NCI-H1694 treated with DMSO at 0.1 percent for 48 hours (cell line): ENCODE results near the gene KIF25.
"Not testable (repeated sequence)": the region's sequence is repeated elsewhere in the genome, so short reads cannot be mapped to it uniquely, and the experiment has no call there.

Source experiments
- DNase-seq: peaks from one replicate; lab custom pipeline; 2025; lab: John Stamatoyannopoulos, UW

Gene KIF25

GRCh38 chr6:168067081-168067759, 69.7 kb downstream of the KIF25 start:
- no peak for DNase-seq

DNA sequence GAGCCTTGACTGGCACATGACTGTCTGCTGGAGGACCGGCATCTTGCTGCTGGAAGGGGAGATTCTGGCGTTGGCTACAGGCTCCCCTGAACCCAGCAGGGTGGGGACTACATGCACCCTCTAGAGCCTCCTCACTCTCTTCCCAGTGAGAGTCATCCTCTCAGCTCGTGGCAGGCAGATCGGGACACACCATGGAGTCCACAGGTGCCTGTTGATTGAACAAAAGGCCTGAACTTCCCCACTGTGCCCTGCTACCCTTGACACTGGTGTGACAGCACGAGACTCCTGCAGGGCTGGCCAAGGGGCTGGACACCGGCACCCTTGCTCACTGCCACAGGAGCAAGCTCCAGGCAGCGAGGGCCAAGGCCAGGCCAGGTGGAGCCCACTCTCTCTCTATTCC, 73.3 kb downstream of the KIF25 start:
- DNase-seq = no peak

GRCh38 chr6:168071620-168072019, 74.1 kb downstream of the KIF25 start:
- no peak for DNase-seq

DNA sequence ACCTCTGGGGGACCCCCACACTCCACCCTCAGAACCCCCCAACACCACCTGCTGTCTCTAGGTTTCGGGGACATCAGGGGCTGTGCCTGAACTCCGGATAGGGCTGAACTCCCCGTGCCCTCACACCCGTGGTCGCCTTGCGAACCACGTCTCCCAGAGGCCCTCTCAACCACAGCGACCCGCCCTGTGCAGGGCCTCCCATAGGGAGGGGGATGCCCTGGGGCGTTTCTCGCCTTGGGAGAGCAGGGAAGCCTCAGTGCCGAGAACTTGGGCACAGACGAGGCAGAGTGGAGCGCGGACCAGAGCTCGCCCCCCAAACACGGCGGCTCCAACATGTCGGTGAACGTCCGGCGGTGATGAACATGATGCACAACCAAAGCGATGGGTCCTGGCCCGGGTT, 74.8 kb downstream of the KIF25 start:
- DNase-seq = no peak

GRCh38 chr6:168072730-168073129, 75.3 kb downstream of the KIF25 start:
- DNase-seq = no peak

DNA sequence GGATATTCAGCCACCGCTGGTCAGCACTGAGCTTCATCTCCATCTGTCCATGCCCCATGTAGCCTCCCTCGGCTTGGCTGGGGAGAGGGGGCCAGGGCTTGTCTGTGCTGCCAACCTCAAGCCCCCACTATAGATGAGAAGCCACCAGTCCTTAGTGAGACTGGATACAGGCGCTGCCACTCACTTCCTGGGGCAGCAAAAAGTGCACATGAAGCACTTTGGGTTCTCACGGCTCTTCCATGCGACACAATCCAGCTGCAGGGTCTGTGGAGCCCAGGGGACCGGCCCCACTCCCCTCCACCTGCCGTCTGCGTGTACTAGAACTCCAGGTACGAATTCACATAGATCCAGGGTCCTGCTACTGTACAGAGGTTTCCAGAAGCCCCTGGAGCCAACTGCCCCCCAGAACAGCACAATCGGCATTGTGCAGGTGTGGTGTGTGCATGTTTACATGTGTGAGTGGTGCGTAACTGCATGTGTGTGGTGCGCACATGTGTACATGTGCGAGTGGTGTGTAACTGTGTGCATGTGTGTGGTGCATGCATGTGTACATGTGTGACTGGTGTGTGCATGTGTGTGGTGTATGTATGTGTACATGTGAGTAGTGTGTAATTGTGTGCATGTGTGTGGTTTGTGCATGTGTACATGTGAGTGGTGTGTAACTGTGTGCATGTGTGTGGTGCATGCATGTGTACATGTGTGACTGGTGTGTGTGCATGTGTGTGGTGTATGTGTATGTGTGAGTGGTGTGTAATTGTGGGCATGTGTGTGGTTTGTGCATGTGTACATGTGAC, 76.7 kb downstream of the KIF25 start:
- no peak for DNase-seq

GRCh38 chr6:168075216-168075615, 77.7 kb downstream of the KIF25 start:
- DNase-seq = no peak

- DNase-seq = no peak
Measured at GRCh38 chr6:168075787-168076202, 78.3 kb downstream of the KIF25 start.

DNA sequence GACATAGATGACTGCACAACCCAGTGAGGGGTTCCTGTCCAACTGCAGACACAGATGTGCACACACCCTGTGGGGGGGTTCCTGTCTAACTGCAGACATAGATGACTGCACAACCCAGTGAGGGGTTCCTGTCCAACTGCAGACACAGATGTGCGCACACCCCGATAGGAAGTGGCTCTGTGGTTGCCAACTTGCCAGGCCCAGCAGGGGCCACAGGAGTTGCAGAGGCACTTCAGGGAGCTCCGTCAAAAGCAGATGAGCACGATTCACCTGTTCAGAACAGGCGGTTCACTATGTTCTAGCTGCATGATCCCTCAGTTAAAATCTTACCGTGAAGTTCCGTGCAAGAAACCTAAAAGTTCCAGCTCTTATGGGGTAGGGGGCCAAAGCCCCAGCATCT, 79.9 kb downstream of the KIF25 start:
- not testable (repeated sequence) for DNase-seq

DNA sequence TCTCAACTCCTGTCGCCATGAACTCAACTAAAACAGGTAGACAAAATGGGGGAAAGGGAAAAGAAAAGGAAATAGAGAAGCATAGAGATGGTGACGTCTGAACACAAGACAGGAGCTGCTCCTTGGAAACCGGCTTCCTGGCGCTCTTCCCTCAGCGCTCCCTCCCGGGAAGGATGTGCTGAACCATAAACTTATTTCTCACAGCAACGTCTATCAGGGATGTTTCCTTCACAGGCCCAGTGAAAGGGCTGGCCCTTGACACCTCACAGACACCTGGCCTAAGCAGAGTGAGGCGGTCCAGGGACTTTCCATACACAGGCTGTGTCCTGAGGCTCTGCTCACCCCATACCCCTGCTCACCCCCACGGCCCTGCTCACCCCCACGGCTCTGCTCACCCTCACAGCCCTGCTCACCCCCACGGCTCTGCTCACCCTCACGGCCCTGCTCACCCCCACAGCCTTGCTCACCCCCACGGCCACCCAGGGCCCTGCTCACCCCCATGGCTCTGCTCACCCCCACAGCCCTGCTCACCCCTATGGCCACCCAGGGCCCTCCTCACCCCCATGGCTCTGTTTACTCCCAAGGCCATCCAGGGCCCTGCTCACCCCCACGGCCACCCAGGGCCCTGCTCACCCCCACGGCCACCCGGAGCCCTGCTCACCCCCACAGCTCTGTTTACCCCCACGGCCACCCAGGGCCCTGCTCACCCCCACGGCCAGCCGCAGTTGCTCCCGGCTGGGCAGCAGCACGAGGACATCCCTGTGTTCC, 80.9 kb downstream of the KIF25 start:
- no peak for DNase-seq

GRCh38 chr6:168078943-168079405, 81.5 kb downstream of the KIF25 start, which contains the start of gene FRMD1:
FRMD1 (minus strand) TSS chr6:168079212; CDS start chr6:168079094, 118 bp downstream.
- no peak for DNase-seq

- DNase-seq = no peak
Measured at GRCh38 chr6:168080393-168081077, 83.1 kb downstream of the KIF25 start.

- no peak for DNase-seq
Measured at GRCh38 chr6:168081858-168082546, 84.5 kb downstream of the KIF25 start.

GRCh38 chr6:168082860-168083513, 85.5 kb downstream of the KIF25 start:
- no peak for DNase-seq

- DNase-seq = no peak
Measured at GRCh38 chr6:168083514-168083885, 86.0 kb downstream of the KIF25 start.

DNA sequence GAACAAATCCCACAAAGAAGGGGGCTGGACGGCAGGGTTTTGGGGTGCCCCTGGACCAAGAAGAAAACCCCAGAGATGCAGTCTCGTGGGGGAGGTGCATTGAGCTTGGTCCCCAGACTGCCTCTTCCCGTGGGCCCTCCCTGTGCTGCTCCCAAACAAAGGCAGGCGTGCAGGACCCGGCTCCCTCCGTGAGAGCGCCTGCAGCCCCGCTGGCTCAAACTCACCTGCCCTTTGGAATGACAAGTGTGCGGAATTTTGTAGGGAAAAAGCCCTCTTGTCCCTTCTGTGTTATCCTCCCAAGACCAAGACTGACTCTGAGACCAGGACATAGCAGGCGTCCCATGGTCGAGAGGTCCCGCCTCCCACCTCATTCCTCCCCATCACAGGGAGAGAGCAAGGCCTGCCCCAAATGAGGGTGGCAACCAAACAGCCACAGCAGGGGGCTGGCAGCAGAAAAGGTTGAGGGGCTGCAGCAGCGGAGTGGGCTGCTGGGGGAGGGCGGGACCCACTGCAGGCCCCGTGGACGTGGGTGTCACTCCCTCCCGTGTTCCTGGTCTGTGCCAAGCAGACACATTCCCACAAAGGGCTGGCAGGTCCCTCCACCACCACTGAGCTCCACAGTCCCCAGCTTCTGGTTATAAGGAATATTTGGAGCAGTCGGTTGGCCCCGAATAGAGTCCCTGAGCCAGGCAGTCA, 87.1 kb downstream of the KIF25 start:
- DNase-seq = no peak

- DNase-seq = no peak
Measured at GRCh38 chr6:168086066-168086465, 88.6 kb downstream of the KIF25 start.

GRCh38 chr6:168086616-168087015, 89.1 kb downstream of the KIF25 start:
- no peak for DNase-seq

- no peak for DNase-seq
Measured at GRCh38 chr6:168087436-168088160, 90.1 kb downstream of the KIF25 start.
